Right hindlimb (tissue), 1 donor: ENCODE data around the gene SLC38A3.

Experiments used
- DNase-seq: peaks from one replicate; pipeline ENCODE4 v3.0.0-alpha.2; 2018

The SLC38A3 gene

GRCh38 chr3:50204804-50205412 lies at the start of gene SLC38A3:
Gene SLC38A3 (plus strand): TSS chr3:50205271. CDS start chr3:50214200, 8,929 bp downstream.
- peak; percentile 69 for DNase-seq

- no peak for DNase-seq
Observed at GRCh38 chr3:50155491-50155878, 49.6 kb upstream of the SLC38A3 start.

GRCh38 chr3:50155891-50156290 lies 49.2 kb upstream of the SLC38A3 start:
- DNase-seq = no peak

- DNase-seq = peak; percentile 79
Observed at GRCh38 chr3:50156549-50157493, 48.2 kb upstream of the SLC38A3 start.

GRCh38 chr3:50157827-50158529 lies 47.1 kb upstream of the SLC38A3 start:
- DNase-seq = peak; percentile 65

- DNase-seq = no peak
Observed at GRCh38 chr3:50158530-50159146, 46.4 kb upstream of the SLC38A3 start.

GRCh38 chr3:50160561-50160983 lies 44.5 kb upstream of the SLC38A3 start:
- DNase-seq = no peak

- DNase-seq = peak; percentile 19
Observed at GRCh38 chr3:50161320-50161719, 43.8 kb upstream of the SLC38A3 start.

GRCh38 chr3:50162034-50162883 lies 42.8 kb upstream of the SLC38A3 start:
- peak; percentile 11 for DNase-seq

- DNase-seq = peak; percentile 89
Observed at GRCh38 chr3:50163572-50164455, 41.3 kb upstream of the SLC38A3 start.

- no peak for DNase-seq
Observed at GRCh38 chr3:50164481-50164880, 40.6 kb upstream of the SLC38A3 start.

- DNase-seq = peak; percentile 80
Observed at GRCh38 chr3:50164984-50165909, 39.8 kb upstream of the SLC38A3 start.

GRCh38 chr3:50165910-50166538 lies 39.0 kb upstream of the SLC38A3 start:
- no peak for DNase-seq

GRCh38 chr3:50166620-50167019 lies 38.5 kb upstream of the SLC38A3 start:
- DNase-seq = no peak

GRCh38 chr3:50167069-50167840 lies 37.8 kb upstream of the SLC38A3 start:
- DNase-seq = no peak

GRCh38 chr3:50167841-50168209 lies 37.2 kb upstream of the SLC38A3 start:
- no peak for DNase-seq

- DNase-seq = no peak
Observed at GRCh38 chr3:50168388-50168787, 36.7 kb upstream of the SLC38A3 start.

- no peak for DNase-seq
Observed at GRCh38 chr3:50168791-50169190, 36.3 kb upstream of the SLC38A3 start.
